ENCODE results near the gene APBB2. TPM values are rescaled to one million over a fixed set of nuclear protein-coding genes. Genes with fewer than 3 reads are reported as not detected.

APBB2 gene
- 49.1 and 56.8 TPM in 2 replicates for total RNA-seq (2014; rRNA removed; shearing (Covaris generic))

DNA sequence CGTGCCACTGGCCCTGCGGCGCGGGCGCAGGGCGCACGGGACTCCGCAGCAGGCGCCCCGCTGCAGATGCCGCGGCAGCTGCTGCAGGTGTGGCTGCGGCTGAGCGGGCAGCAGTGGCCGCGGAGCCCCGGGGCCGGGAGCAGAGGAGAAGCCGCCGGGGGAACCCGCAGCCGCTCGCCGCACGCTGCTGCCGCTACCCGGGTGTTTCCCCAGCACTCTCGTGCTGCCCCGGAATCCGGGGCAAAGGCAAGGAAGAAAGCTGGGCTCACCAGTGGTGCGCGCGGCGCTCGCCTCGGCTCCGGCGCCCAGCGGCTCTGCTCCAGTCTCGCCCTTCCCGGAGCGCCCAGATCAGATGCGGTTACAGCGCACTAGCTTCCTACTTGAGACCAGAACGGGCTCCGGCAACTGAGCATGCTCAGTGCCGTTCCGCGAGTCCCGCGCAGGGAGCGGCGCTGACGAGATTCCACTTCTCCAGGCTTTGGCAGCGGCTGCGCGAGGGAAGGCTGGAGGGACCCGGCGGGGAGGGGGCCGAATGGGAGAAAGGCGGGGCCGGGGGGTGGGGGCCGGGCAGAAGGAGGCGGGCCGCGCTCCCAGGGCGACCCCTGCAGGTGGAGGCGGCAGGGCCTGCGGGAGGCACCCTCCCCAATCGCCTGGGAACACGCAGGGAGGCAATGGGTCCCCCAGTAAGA, at the start of gene APBB2:
APBB2 (minus strand) TSS at position 407 of the 689 bp plus-strand sequence. CDS start 181,288 bp downstream, outside the sequence.
- peak; percentile 89 for DNase-seq (ENCODE audit: low spot score)

GRCh38 chr4:41262198-41262597, 47.9 kb upstream of the APBB2 start:
- DNase-seq (ENCODE audit: low spot score): no peak

DNA sequence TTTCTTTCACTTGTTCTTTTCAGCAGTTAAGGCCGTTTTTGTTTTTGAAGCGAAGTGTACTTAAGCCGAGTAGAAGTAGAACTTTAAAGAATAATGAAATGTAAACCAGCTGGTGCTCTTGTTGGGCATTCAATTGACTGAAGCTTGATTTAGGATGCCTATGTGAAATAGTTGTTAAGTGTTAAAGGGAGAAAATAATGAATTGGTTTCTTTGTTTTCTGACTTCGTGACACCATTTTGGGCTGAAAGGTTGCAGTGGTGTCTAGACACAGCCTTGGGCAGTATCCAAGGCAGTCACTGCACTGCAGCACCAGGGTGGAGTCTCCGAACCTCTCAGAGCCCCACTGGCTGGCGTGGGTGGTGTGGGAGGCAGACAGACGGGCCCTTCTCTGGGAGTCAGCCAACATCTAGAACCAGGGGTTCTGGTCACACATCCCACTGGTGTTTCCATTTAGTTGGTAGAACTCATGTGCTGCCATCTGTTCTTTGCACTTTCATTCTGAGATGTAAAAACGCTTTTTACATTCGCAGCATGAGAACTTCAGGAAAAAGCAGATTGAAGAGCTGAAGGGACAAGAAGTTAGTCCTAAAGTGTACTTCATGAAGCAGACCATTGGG, 45.9 kb upstream of the APBB2 start:
- no peak for DNase-seq (ENCODE audit: low spot score)

GRCh38 chr4:41258783-41259182, 44.4 kb upstream of the APBB2 start:
- DNase-seq (ENCODE audit: low spot score): peak; percentile 64

- DNase-seq (ENCODE audit: low spot score): no peak
Observed at GRCh38 chr4:41257906-41258305, 43.6 kb upstream of the APBB2 start.

DNA sequence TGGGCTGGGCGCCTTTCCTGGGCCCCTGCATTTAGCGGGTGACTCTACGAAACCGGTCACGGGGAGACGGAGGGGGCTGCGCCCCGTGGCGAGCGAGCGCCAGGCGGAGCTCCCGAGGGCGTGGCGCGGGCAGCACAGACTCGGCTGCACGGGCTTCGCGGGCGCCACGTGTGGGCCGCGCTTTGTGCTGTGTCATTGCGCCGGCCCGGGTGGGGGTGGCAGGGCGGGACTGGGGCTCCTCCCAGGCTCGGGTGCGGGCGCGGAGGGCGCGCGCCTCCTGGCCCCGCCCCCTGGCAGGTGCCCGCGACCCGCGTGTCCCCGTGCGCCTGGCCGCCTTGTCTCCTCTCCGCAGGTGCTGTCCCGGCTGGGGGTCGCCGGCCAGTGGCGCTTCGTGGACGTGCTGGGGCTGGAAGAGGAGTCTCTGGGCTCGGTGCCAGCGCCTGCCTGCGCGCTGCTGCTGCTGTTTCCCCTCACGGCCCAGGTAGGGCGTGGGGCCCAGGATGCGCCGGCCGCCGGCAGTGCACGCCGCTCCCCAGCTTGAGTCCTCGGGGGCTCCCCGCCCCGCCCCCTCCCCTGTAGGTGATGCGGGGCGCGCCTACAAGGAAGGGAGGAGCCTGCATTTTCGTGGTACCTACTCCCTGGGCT, 43.0 kb upstream of the APBB2 start:
- DNase-seq (ENCODE audit: low spot score): peak; percentile 55

- DNase-seq (ENCODE audit: low spot score): peak; percentile 90
Observed at GRCh38 chr4:41256740-41257256, 42.5 kb upstream of the APBB2 start, which contains the start of gene UCHL1. UCHL1 (plus strand) TSS chr4:41256928; CDS start chr4:41256977, 49 bp downstream.

- peak; percentile 31 for DNase-seq (ENCODE audit: low spot score)
Observed at GRCh38 chr4:41256131-41256739, 41.9 kb upstream of the APBB2 start.

GRCh38 chr4:41245983-41246382, 31.6 kb upstream of the APBB2 start:
- DNase-seq (ENCODE audit: low spot score): no peak

- DNase-seq (ENCODE audit: low spot score): no peak
Observed at GRCh38 chr4:41241919-41242318, 27.6 kb upstream of the APBB2 start.

GRCh38 chr4:41236508-41236907, 22.2 kb upstream of the APBB2 start:
- no peak for DNase-seq (ENCODE audit: low spot score)

GRCh38 chr4:41236032-41236431, 21.7 kb upstream of the APBB2 start:
- no peak for DNase-seq (ENCODE audit: low spot score)

DNA sequence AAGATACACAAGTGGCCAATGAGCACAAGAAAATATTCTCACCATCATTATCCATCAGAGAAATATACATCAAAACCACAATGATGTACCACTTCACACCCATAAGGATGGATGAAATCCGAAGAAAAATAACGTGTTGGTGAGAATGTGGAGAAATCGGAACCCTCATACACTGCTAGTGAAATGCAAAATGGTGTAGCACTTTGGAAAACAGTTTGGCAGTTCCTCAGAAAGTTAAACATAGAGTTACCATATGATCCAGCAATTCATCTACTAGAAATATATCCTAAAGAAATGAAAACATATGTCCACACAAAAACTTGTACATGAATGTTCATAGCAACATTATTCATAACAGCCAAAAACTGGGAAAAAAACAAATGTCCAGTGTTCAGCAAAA, 18.5 kb upstream of the APBB2 start:
- no peak for DNase-seq (ENCODE audit: low spot score)

GRCh38 chr4:41232406-41232805, 18.1 kb upstream of the APBB2 start:
- no peak for DNase-seq (ENCODE audit: low spot score)

DNA sequence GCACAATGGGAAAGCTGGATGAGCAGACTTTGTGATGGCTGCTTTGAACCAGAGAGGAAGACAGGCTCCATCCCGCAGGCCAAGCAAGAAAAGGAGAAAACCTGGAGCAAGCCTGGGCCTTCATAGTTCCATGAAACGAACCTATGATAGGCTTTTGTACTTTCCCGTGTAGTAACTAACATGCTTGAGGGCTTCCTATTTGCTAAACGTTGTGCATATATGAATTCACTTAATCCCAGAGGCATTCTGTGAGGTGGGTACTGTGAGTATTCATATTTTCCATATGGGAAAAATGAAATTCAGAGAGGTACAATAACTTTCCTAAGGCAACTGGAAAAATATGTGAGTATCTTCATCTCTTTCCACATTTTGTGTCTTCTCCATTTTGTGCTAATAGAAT, 13.6 kb upstream of the APBB2 start:
- no peak for DNase-seq (ENCODE audit: low spot score)

- DNase-seq (ENCODE audit: low spot score): no peak
Observed at GRCh38 chr4:41221850-41222645, 7.7 kb upstream of the APBB2 start.

GRCh38 chr4:41219421-41219950, 5.1 kb upstream of the APBB2 start:
- no peak for DNase-seq (ENCODE audit: low spot score)

GRCh38 chr4:41218703-41219102, 4.4 kb upstream of the APBB2 start:
- no peak for DNase-seq (ENCODE audit: low spot score)

DNA sequence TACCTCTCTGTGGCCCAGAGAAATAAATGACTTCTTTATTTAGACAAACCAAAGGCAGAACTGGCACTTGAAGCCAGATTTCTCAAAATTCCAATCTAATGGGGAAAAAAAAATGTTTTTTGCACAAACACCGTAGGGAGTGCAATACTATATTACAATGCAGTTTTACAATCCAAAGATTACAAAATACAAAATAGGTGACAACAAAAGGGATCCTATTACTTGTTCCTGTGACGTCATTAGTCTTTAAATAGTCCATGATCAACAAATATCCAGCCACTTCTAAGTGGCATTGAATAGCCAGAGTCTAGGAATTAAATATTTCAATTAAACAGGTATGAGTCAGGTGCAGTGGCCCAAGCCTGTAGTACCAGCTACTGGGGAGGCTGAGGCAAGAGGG, 3.0 kb upstream of the APBB2 start:
- no peak for DNase-seq (ENCODE audit: low spot score)

GRCh38 chr4:41217020-41217333, 2.6 kb upstream of the APBB2 start:
- no peak for DNase-seq (ENCODE audit: low spot score)

DNA sequence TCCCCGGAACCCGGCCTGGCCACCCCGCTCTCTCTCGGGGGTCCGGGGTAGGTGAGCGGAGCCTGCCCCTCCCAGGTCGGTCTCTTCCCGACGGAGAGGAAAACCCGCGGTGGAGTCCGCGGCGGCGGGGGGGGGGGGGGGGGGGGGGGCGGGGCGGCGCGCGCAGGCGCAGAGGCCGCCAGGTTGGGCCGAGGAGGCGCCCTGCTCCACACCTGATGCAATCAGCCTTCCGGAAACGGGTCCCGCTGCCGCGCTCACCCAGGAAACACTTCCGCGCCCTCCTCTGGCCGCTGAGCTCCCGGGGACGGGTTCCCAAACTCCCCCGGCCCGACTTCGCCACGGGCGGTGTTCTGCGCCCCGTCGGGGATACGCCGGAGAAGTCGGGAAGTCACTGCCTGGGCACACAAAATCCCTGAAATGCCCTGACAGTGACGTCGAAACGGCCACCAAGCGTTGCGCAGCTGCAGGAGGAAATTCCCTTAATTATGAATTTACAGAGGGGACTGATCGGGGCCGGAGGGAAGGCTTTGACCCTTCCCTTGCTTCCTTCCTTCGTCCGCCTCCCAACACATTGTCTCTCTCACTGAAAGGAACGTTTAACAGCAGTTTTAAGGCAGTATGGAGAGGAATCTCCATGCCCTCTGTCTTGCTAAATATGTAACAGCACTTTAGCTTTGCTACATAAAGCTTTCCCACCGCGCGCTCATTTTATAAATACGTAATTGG, 2.1 kb upstream of the APBB2 start:
- DNase-seq (ENCODE audit: low spot score): peak; percentile 63

All from A172 (cell line).